Memory B cell (primary cell): Measurements from ENCODE around the gene C4orf54.

Experiments used
- ATAC-seq: fragments of 150-1000 bp; cut with Tn5 transposase; 2 replicates; pipeline ENCODE4 v1.10.0; 2021; ENCODE audit warnings: low read depth, mild to moderate bottlenecking, moderate library complexity
- DNase-seq, 2 donors: peaks; one replicate each; pipeline ENCODE4 v3.0.0; 2022; ENCODE audit warnings: low spot score in 2 of 2
- H3K27ac Mint-ChIP-seq: one replicate; pipeline ENCODE4 v1.8.0; 2022; ENCODE audit warnings: mild to moderate bottlenecking, moderate library complexity, mixed read lengths
- H3K27me3 Mint-ChIP-seq: one replicate; pipeline ENCODE4 v1.8.0; 2022; ENCODE audit warnings: mixed read lengths
- H3K36me3 Mint-ChIP-seq: one replicate; pipeline ENCODE4 v1.8.0; 2022; ENCODE audit warnings: mild to moderate bottlenecking, mixed read lengths
- H3K4me1 Mint-ChIP-seq: one replicate; pipeline ENCODE4 v1.8.0; 2022; ENCODE audit warnings: mixed read lengths
- H3K4me3 Mint-ChIP-seq: one replicate; pipeline ENCODE4 v1.8.0; 2022; ENCODE audit warnings: mild to moderate bottlenecking, moderate library complexity, mixed read lengths
- H3K9me3 Mint-ChIP-seq: one replicate; pipeline ENCODE4 v1.8.0; 2022; ENCODE audit warnings: mixed read lengths

The C4orf54 gene

GRCh38 chr4:99657798-99658197, at the start of gene C4orf54:
Gene C4orf54 (minus strand): TSS chr4:99657828. CDS start chr4:99654648, 3,180 bp downstream.
- H3K36me3 Mint-ChIP-seq = no peaks in the 10 kb centered on the region
- DNase-seq = no peak
- H3K9me3 Mint-ChIP-seq = no peaks in the 10 kb centered on the region

GRCh38 chr4:99705891-99706290, 48.3 kb upstream of the C4orf54 start:
- no peak for ATAC-seq
- H3K36me3 Mint-ChIP-seq = no peaks in the 10 kb centered on the region

More at GRCh38 chr4:99657798-99658197, at the start of gene C4orf54:
- H3K4me3 Mint-ChIP-seq = no peak within 1 kb of the TSS
- peaks cover 10% of the 10 kb centered on the region for H3K27me3 Mint-ChIP-seq
- ATAC-seq = no peak
- H3K4me1 Mint-ChIP-seq = no peaks in the 10 kb centered on the region
- no peak within 1 kb of the TSS for H3K27ac Mint-ChIP-seq

GRCh38 chr4:99696801-99697200, 39.2 kb upstream of the C4orf54 start:
- peaks cover 25% of the 10 kb centered on the region for H3K27me3 Mint-ChIP-seq
- DNase-seq (no peak), ATAC-seq (no peak)
- H3K9me3 Mint-ChIP-seq = peaks cover 1% of the 10 kb centered on the region
- no peaks in the 10 kb centered on the region for H3K36me3 Mint-ChIP-seq
- no peak overlapping the region for H3K4me3 Mint-ChIP-seq
- no peaks in the 10 kb centered on the region for H3K4me1 Mint-ChIP-seq
- no peak overlapping the region for H3K27ac Mint-ChIP-seq

More at GRCh38 chr4:99705891-99706290, 48.3 kb upstream of the C4orf54 start:
- Mint-ChIP-seq H3K27ac (no peak overlapping the region), H3K9me3 (peaks cover 5% of the 10 kb centered on the region), H3K4me1 (no peaks in the 10 kb centered on the region), H3K4me3 (no peak overlapping the region), H3K27me3 (peaks cover 9% of the 10 kb centered on the region)
- DNase-seq = no peak

GRCh38 chr4:99693140-99693539, 35.5 kb upstream of the C4orf54 start:
- Mint-ChIP-seq H3K4me3 (no peak overlapping the region), H3K27me3 (peaks cover 7% of the 10 kb centered on the region), H3K36me3 (peaks cover 2% of the 10 kb centered on the region), H3K4me1 (no peaks in the 10 kb centered on the region), H3K27ac (no peak overlapping the region), H3K9me3 (peaks cover 8% of the 10 kb centered on the region)
- no peak for ATAC-seq
- no peak for DNase-seq

GRCh38 chr4:99690990-99691389, 33.4 kb upstream of the C4orf54 start:
- no peaks in the 10 kb centered on the region for H3K4me1 Mint-ChIP-seq
- H3K36me3 Mint-ChIP-seq = peaks cover 2% of the 10 kb centered on the region
- H3K27me3 Mint-ChIP-seq = peaks cover 6% of the 10 kb centered on the region
- peaks cover 8% of the 10 kb centered on the region for H3K9me3 Mint-ChIP-seq
- DNase-seq = no peak
- no peak overlapping the region for H3K4me3 Mint-ChIP-seq
- no peak for ATAC-seq
- H3K27ac Mint-ChIP-seq = no peak overlapping the region

- ATAC-seq = no peak
- Mint-ChIP-seq H3K27ac (no peak overlapping the region), H3K9me3 (peaks cover 8% of the 10 kb centered on the region), H3K4me3 (no peak overlapping the region), H3K4me1 (no peaks in the 10 kb centered on the region), H3K27me3 (peaks cover 6% of the 10 kb centered on the region), H3K36me3 (peaks cover 2% of the 10 kb centered on the region)
- no peak for DNase-seq
These were observed 32.8 kb upstream of the C4orf54 start for GRCh38 chr4:99690472-99690871.

- ATAC-seq = no peak
- no peaks in the 10 kb centered on the region for H3K4me1 Mint-ChIP-seq
- H3K4me3 Mint-ChIP-seq = no peak overlapping the region
- H3K9me3 Mint-ChIP-seq = peaks cover 8% of the 10 kb centered on the region
- no peak for DNase-seq
- peaks cover 8% of the 10 kb centered on the region for H3K27me3 Mint-ChIP-seq
- H3K27ac Mint-ChIP-seq = no peak overlapping the region
- peaks cover 2% of the 10 kb centered on the region for H3K36me3 Mint-ChIP-seq
These were observed 29.5 kb upstream of the C4orf54 start for GRCh38 chr4:99687120-99687519.

- Mint-ChIP-seq H3K4me3 (no peak overlapping the region), H3K4me1 (no peaks in the 10 kb centered on the region), H3K27me3 (peaks cover 8% of the 10 kb centered on the region), H3K27ac (no peak overlapping the region), H3K9me3 (peaks cover 3% of the 10 kb centered on the region), H3K36me3 (peaks cover 2% of the 10 kb centered on the region)
- DNase-seq = no peak
- no peak for ATAC-seq
These were observed 27.6 kb upstream of the C4orf54 start for GRCh38 chr4:99685234-99685633.

- peaks cover 8% of the 10 kb centered on the region for H3K27me3 Mint-ChIP-seq
- H3K9me3 Mint-ChIP-seq = no peaks in the 10 kb centered on the region
- DNase-seq (no peak), ATAC-seq (no peak)
- no peak overlapping the region for H3K27ac Mint-ChIP-seq
- H3K4me3 Mint-ChIP-seq = no peak overlapping the region
- no peaks in the 10 kb centered on the region for H3K36me3 Mint-ChIP-seq
- no peaks in the 10 kb centered on the region for H3K4me1 Mint-ChIP-seq
These were observed 26.3 kb upstream of the C4orf54 start for GRCh38 chr4:99683895-99684294.

GRCh38 chr4:99679976-99680375, 22.3 kb upstream of the C4orf54 start:
- H3K4me1 Mint-ChIP-seq = no peaks in the 10 kb centered on the region
- no peaks in the 10 kb centered on the region for H3K36me3 Mint-ChIP-seq
- H3K4me3 Mint-ChIP-seq = no peak overlapping the region
- peaks cover 2% of the 10 kb centered on the region for H3K9me3 Mint-ChIP-seq
- no peak overlapping the region for H3K27ac Mint-ChIP-seq
- ATAC-seq (no peak), DNase-seq (no peak)
- peaks cover 10% of the 10 kb centered on the region for H3K27me3 Mint-ChIP-seq

GRCh38 chr4:99679204-99679603, 21.6 kb upstream of the C4orf54 start:
- no peak overlapping the region for H3K4me3 Mint-ChIP-seq
- peaks cover 2% of the 10 kb centered on the region for H3K9me3 Mint-ChIP-seq
- no peaks in the 10 kb centered on the region for H3K36me3 Mint-ChIP-seq
- DNase-seq (no peak), ATAC-seq (no peak)
- no peak overlapping the region for H3K27ac Mint-ChIP-seq
- H3K4me1 Mint-ChIP-seq = no peaks in the 10 kb centered on the region
- H3K27me3 Mint-ChIP-seq = peaks cover 8% of the 10 kb centered on the region

- peaks cover 4% of the 10 kb centered on the region for H3K36me3 Mint-ChIP-seq
- DNase-seq = no peak
- peaks cover 5% of the 10 kb centered on the region for H3K27me3 Mint-ChIP-seq
- no peaks in the 10 kb centered on the region for H3K4me1 Mint-ChIP-seq
- no peak overlapping the region for H3K27ac Mint-ChIP-seq
- H3K4me3 Mint-ChIP-seq = no peak overlapping the region
- no peak for ATAC-seq
- peaks cover 13% of the 10 kb centered on the region for H3K9me3 Mint-ChIP-seq
These were observed 19.5 kb upstream of the C4orf54 start for GRCh38 chr4:99677161-99677560.

GRCh38 chr4:99670409-99671073, 12.9 kb upstream of the C4orf54 start:
- H3K9me3 Mint-ChIP-seq = peaks cover 16% of the 10 kb centered on the region
- H3K4me1 Mint-ChIP-seq = no peaks in the 10 kb centered on the region
- no peak for ATAC-seq
- H3K27ac Mint-ChIP-seq = no peak overlapping the region
- H3K36me3 Mint-ChIP-seq = peaks cover 7% of the 10 kb centered on the region
- no peak overlapping the region for H3K4me3 Mint-ChIP-seq
- peaks cover 8% of the 10 kb centered on the region for H3K27me3 Mint-ChIP-seq
- no peak for DNase-seq

- no peak for DNase-seq
- H3K4me3 Mint-ChIP-seq = no peak overlapping the region
- ATAC-seq = no peak
- H3K27me3 Mint-ChIP-seq = peaks cover 9% of the 10 kb centered on the region
- H3K36me3 Mint-ChIP-seq = peaks cover 7% of the 10 kb centered on the region
- H3K27ac Mint-ChIP-seq = no peak overlapping the region
- no peaks in the 10 kb centered on the region for H3K4me1 Mint-ChIP-seq
- H3K9me3 Mint-ChIP-seq = peaks cover 16% of the 10 kb centered on the region
These were observed 11.5 kb upstream of the C4orf54 start for GRCh38 chr4:99669084-99669483.

- Mint-ChIP-seq H3K4me1 (no peaks in the 10 kb centered on the region), H3K4me3 (no peak overlapping the region), H3K36me3 (peaks cover 7% of the 10 kb centered on the region), H3K27ac (no peak overlapping the region), H3K9me3 (peaks cover 13% of the 10 kb centered on the region), H3K27me3 (peaks cover 11% of the 10 kb centered on the region)
- DNase-seq (no peak), ATAC-seq (no peak)
These were observed 10.8 kb upstream of the C4orf54 start for GRCh38 chr4:99668472-99668871.
